Fibroblast of pulmonary artery (primary cell): ENCODE data around the gene ITPA.

Source experiments
- DNase-seq: peaks from one replicate; pipeline ENCODE4 v3.0.0-alpha.2; 2010; ENCODE audit warnings: low read depth
- H3K4me3 ChIP-seq: replicated peaks from 2 replicates; pipeline ENCODE4 v1.5.1; 2011; ENCODE audit warnings: low read depth, mild to moderate bottlenecking, control low read depth, low read length, moderate library complexity
- CTCF ChIP-seq: IDR thresholded peaks from 2 replicates; pipeline ENCODE4 v1.5.1; 2011; ENCODE audit warnings: mild to moderate bottlenecking, control low read depth, low read length, inconsistent platforms; ENCODE audit errors: missing control alignments

Gene ITPA

GRCh38 chr20:3227506-3227905 is 18.2 kb downstream of the ITPA start:
- no peak overlapping the region for H3K4me3 ChIP-seq
- DNase-seq, result no peak
- TF ChIP-seq CTCF, result no peak

- DNase-seq, result no peak
- TF ChIP-seq CTCF, result no peak
- H3K4me3 ChIP-seq, result no peak overlapping the region
Observed at GRCh38 chr20:3227936-3228749, 18.8 kb downstream of the ITPA start.

- H3K4me3 ChIP-seq, result no peak overlapping the region
- TF ChIP-seq CTCF, result no peak
- DNase-seq, result no peak
Observed at GRCh38 chr20:3228750-3229032, 19.4 kb downstream of the ITPA start.

GRCh38 chr20:3229158-3229557 is 19.9 kb downstream of the ITPA start:
- no peak overlapping the region for H3K4me3 ChIP-seq
- no peak for TF ChIP-seq CTCF
- DNase-seq, result no peak

- no peak overlapping the region for H3K4me3 ChIP-seq
- no peak for DNase-seq
- no peak for TF ChIP-seq CTCF
Observed at GRCh38 chr20:3229798-3230197, 20.5 kb downstream of the ITPA start.

DNA sequence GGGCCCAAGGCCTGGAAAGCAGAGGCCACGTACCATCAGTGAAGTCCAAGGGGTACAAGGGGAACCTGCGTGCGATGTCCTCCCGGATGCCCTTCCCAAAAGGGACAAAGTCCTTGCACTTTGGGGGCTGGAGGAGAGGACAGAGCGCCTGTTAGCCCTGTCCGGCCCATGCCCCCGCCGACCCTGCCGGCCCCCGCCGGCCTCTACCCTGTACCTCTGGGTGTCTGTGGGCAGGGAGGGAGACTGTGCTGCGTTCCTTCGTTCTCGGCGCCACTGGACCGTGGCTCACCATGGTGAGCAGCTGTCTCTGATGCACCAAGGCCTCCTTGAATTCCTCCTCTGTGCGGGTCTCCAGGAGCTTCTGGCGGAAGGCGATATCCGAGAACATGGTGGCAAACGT is 21.8 kb downstream of the ITPA start:
- DNase-seq, result no peak
- no peak overlapping the region for H3K4me3 ChIP-seq

More for the DNA sequence above, 21.8 kb downstream of the ITPA start:
- TF ChIP-seq CTCF, result no peak
